Femur (tissue), 1 donor: Measurements from ENCODE around the gene RPL35.
"Not testable (repeated sequence)": the region's sequence is repeated elsewhere in the genome, so short reads cannot be mapped to it uniquely, and the experiment has no call there.

ENCODE experiments used
- DNase-seq: peaks from one replicate; pipeline ENCODE4 v3.0.0-alpha.2; 2017

RPL35 gene

GRCh38 chr9:124849801-124850200 lies 12.0 kb downstream of the RPL35 start:
- DNase-seq, result no peak

DNA sequence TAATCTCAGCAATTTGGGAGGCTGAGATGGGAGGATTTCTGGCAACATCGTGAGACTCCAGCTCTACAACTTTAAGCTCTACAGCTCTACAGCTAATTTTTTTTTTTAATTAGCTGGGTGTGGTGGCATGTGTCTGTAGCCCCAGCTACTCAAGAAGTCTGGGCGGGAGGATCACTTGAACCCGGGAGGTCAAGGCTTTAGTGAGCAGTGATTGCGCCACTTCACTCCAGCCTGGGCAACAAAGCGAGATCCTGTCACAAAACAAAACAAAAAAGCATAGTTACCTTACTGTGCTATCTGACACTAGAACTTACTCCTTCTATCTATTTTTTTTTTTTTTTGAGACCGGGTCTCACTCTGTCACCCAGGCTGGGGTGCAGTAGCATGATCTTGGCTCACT lies 14.8 kb downstream of the RPL35 start:
- no peak for DNase-seq

- DNase-seq, result not testable (repeated sequence)
Measured at GRCh38 chr9:124846467-124846866, 15.3 kb downstream of the RPL35 start.

- no peak for DNase-seq
Measured at GRCh38 chr9:124844291-124844690, 17.5 kb downstream of the RPL35 start.

DNA sequence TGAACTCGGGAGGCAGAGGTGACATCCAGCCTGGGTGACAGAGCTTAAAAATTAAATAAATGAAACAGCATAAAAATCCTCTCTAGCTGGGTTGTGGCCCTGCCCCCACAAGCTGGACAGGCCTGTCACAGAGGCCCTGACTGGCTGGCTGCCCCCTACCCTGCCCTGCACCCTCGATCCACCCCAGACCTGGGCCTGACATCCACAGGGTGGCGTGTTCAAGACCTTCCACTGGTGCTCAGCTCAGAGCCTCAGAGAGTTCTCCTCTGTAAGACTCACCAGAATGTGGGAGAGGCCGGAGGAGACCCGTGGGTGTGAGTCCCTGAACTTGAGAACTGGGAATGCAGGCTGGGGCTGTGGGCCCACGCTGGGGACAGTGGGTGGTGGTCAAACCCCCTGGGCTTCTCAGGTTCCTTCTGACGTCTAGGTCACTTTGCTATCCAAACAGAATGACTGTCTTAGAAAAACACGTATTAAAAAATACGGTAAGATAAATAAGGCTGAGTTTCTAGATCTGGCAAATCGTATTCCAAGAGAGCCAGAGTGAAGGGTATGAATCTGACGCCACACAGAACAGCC lies 18.2 kb downstream of the RPL35 start:
- no peak for DNase-seq

- DNase-seq, result no peak
Measured at GRCh38 chr9:124841075-124841821, 20.5 kb downstream of the RPL35 start.

- peak; percentile 87 for DNase-seq
Measured at GRCh38 chr9:124840300-124840833, 21.4 kb downstream of the RPL35 start.

- DNase-seq, result peak; percentile 62
Measured at GRCh38 chr9:124839612-124840299, 22.0 kb downstream of the RPL35 start.

GRCh38 chr9:124838567-124839275 lies 23.0 kb downstream of the RPL35 start:
- DNase-seq, result not testable (repeated sequence)

GRCh38 chr9:124838132-124838531 lies 23.6 kb downstream of the RPL35 start:
- not testable (repeated sequence) for DNase-seq

DNA sequence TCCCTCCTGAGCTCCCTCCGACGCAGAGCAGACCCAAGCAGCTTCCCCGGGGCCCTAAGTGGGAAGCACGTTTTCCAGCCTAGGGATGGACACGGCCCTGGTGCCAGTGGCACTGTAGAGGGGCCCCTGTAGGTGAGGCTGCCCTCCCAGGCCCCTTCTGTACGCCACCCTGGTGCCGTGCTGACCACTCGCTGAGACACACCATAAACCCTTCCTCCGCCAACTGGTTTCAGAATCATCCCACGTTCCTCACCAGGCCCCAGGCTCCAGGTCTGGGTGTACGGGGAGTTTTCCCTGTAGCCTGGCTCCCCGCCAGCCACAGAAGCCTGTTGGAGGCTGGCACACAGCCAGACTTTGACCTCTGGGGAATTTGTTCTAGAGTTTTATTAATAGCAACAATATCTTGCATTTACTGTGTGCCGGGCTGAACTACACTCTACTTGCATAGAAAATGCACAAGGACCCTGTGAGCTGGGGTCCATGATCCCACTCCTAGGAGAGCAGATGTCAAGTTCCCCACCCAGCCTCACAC lies 26.7 kb downstream of the RPL35 start:
- DNase-seq, result peak; percentile 80

DNA sequence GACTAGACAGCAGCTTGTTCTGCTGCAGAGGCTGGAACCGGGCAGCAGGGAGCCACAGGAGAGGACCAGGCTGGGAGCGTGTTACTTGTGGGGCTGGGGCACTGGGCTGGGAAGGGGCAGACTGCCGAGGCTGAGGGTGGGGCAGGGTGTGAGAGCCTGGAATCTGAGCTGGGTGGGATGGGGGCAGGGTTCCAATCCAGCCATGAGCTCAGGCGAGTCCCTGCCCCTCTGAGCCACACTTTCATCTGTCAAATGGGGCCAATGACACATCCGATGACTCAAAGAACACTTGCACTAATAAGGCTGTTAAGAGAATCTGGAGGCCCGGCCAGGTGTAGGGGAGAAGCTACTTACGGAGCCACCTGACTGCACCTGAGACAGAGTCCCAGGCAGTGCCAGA lies 27.2 kb downstream of the RPL35 start:
- no peak for DNase-seq

DNA sequence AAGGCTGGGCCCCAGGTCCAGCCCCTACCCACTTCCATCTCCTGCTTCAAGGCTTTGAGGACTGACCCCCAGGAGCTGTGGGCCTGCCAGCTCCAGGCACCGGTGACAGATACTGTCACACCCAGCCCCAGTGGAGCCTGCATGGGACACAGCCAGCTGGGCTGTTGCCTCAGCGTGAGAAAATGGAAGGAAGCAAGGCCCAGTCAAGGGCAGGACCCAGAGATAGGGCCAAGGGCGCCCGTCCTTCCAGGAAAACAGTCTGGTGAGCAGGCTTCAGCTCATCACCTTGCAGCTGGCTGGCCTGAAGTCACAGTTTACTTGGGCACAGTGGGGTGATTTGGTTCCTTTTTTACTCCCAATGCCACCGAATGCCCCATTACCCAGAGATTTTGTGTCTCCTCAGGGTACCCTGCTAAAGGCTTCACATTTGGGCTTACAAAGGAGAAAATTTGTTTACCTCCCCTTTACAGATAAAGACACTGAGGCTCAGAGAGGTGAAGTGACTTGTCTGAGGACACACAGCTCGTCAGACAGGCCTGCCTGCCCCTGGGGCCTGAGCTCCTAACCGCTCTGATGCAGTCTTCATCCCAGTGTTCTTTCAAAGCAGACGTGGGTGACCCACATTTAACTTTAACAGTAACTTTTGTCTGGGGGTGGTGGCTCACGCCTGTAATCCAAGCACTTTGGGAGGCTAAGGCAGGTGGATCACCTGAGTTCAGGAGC lies 30.0 kb downstream of the RPL35 start:
- peak; percentile 56 for DNase-seq

- DNase-seq, result no peak
Measured at GRCh38 chr9:124830593-124830992, 31.2 kb downstream of the RPL35 start.

DNA sequence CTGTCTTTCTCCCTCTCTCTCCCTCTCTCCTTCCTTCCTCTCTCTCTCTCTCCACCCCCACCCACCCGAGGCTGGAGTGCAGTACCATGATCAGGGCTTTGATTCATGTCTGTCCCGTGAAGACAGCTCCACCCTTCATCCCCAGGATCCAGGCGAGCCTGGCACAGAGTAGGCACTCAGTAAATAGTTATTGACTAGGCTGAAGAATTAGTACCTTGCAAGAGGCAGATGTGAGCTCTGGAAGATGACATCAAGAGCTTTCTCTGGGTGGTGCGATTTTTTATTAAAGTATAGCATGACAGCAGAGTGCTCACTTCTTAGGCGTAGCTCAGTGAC lies 32.5 kb downstream of the RPL35 start:
- no peak for DNase-seq

GRCh38 chr9:124828489-124829333 lies 33.0 kb downstream of the RPL35 start:
- no peak for DNase-seq

DNA sequence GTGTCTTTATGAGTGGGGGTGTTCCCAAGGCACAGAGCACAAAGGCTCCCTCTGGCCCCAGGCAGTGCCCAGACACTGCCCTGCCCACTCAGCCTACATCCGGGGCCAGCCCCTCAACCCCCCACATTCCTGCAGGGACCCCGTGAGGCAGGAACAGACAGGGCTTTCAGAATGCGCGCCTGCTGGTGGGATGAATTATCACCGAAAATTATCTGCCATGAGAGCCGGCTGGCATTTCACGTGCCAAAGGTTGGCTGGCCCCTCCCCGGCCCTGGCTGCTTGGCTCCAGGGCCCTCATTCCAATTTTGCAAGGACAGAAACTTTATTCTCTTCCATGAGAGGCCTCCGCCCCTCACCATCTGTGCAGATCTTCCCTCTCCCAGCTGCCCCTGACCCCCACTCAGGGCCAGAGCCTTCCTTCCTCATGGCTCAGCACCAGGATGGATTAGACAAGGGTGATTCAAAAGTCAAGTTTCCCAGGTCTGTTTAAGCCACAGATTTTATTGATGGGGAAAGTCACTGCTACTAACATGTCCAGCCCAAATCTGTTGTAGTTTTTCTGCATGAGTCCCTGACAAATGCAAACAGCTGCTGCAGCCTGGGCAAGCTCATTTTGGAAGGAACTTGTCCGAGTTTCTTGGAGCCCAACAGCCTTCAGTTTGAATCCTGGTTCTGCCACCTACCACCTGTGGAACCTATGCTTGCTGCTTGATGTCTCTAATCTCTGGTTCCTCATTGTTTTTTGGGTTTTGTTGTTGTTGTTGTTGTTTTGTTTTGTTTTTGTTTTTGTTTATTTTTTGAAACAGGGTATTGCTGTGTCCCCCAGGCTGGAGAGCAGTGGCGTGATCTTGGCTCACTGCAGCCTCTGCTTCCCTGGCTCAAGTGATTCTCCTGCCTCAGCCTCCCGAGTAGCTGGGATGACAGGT lies 40.8 kb downstream of the RPL35 start:
- peak; percentile 79 for DNase-seq

DNA sequence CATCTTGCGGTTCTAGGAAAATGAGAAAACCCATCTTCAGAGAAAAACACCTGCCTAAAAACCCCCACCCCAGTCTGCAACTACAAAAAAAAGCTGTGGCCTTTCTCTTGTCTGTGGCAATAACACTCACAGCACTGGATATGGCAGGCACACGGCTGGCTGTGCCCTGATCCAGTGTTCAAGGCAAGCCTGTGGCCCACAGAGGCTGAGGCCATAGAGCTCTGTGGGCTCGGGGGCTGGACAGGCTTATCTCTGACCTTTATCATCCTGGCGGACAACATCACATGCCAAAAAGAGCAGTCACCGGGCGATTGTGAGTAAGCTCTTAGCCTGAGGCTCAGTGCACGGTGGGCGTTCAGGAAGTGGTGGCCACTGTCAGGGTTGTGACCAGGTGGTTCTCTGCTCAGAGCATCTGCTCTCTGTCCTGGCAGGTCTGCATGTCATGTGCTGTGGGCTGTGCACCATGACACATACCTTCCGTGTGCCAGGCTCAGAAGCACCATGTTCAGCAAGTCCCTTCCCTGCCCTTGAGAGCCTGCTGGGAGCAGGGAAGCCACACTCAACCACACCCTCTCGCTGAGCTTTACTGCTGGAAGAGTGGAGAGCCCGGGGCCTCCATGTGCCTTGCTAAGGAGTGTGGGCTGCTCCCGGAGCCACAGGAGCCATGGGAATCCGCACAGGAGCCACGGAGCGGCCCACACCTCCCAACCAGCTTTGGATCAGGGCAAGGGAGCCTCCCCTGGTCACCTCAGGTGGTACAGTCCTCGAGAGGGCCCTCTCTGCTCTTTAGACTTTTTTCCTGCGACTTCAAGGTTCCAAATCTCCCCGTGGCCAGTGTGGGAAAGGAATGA lies 43.1 kb downstream of the RPL35 start:
- no peak for DNase-seq

GRCh38 chr9:124815601-124816000 lies 46.2 kb downstream of the RPL35 start:
- DNase-seq, result no peak
